MCF 10A (cell line): ENCODE results near the gene LDB2. TPM values are rescaled to one million over a fixed set of nuclear protein-coding genes. Genes with fewer than 3 reads are reported as not detected.

ENCODE experiments used
- BruUV-seq: library from RNA; stranded (reverse); fragments of 400-500 nt; replicated peaks from 2 replicates; lab custom pipeline; 2021; lab: Mats Ljungman, UMichigan
- CTCF ChIA-PET: fragments of 300-600 bp; sonication (Branson Sonifier 250); formaldehyde crosslinking; extraction: SDS; loops from one replicate; lab custom pipeline; 2021; ENCODE audit warnings: antibody characterized with exemption, inconsistent platforms; lab: Yijun Ruan, JAX
- POLR2A ChIA-PET: fragments of 300-600, 350-650 bp; sonication (Branson Sonifier 250); formaldehyde crosslinking; extraction: SDS; loops from one replicate; lab custom pipeline; 2020; ENCODE audit warnings: antibody characterized with exemption, inconsistent platforms; lab: Yijun Ruan, JAX
- DNase-seq: peaks from one replicate; pipeline ENCODE4 v3.0.0-alpha.2; 2018; ENCODE audit not compliant: unreplicated experiment
- H3K27ac Mint-ChIP-seq: one replicate; pipeline ENCODE4 v1.8.0; 2022; ENCODE audit warnings: mild to moderate bottlenecking, low read depth, mixed read lengths; ENCODE audit not compliant: unreplicated experiment
- H3K27me3 Mint-ChIP-seq: one replicate; pipeline ENCODE4 v1.8.0; 2022; ENCODE audit warnings: mixed read lengths; ENCODE audit not compliant: insufficient read depth, unreplicated experiment
- H3K36me3 Mint-ChIP-seq: one replicate; pipeline ENCODE4 v1.8.0; 2022; ENCODE audit warnings: mild to moderate bottlenecking, moderate library complexity, mixed read lengths; ENCODE audit not compliant: insufficient read depth, unreplicated experiment
- H3K4me1 Mint-ChIP-seq: one replicate; pipeline ENCODE4 v1.8.0; 2022; ENCODE audit warnings: mixed read lengths; ENCODE audit not compliant: insufficient read depth, unreplicated experiment
- H3K4me3 Mint-ChIP-seq: one replicate; pipeline ENCODE4 v1.8.0; 2022; ENCODE audit warnings: mild to moderate bottlenecking, moderate library complexity, mixed read lengths; ENCODE audit not compliant: unreplicated experiment
- H3K9me3 Mint-ChIP-seq: one replicate; pipeline ENCODE4 v1.8.0; 2022; ENCODE audit warnings: mixed read lengths; ENCODE audit not compliant: unreplicated experiment
- intact Hi-C: fragments of 100-400 bp; cut with micrococcal nuclease; formaldehyde crosslinking; loops from 2 replicates; pipeline ENCODE4 v1.14.1; 2022
- total RNA-seq: library from RNA; stranded (reverse); gene quantifications from 2 replicates; pipeline ENCODE4 v1.2.3, GENCODE V29; 2022
- TF ChIP-seq, protein P1 (sequence below): fragments of 200-600 bp; IDR thresholded peaks from one replicate; pipeline ENCODE4 v1.8.0; 2022; ENCODE audit warnings: antibody characterized with exemption, mild to moderate bottlenecking; ENCODE audit not compliant: unreplicated experiment

Gene LDB2
- total RNA-seq, 1 experiment from 2014 or later = not detected

DNA sequence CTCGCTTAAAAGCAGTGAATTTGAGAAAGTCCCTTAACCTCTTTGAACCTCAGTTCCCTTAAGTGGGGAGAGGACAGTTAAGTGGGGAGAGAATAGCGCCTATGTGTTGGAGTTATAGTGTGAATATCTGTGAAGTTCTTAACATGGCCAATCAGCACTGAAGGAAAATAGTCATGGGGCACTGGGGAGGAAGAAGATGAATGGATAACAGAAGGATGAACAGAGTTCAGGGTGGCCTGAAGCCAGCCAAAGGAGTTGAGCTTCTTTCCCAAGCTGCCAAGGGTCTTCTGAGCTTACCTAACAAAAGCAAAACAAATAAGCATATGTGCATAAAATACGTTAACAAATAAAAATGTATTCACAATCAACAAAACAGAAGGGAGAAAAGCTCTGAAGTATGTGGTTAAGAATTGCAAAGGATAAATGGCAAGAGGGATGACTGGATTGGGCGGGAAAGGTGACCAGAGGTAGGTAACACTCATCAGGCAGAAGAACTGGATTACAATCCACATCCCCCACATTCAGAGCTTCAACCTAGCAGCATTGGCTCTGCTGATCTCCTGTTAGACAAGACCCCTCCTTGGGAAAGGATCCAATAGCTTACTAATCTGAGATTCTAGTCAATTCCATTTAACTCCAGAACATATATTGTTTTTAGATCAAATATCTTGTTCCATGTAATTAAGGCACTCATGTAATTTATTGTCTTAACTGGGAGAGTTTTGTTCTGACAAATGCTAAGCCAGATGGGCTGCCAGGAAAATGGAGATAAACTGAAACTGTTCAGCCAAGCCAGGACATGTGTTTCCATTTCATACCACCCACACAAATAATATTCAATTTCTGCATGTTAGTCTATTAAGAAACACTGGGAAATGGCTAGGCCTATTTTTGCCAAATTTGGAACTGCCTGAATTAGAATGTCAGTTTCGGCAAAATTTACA, 221.2 kb downstream of the LDB2 start:
- ChIA-PET POLR2A (no interaction called here), CTCF (interaction anchor here (0.6 kb wide), 1 partner anchor 669 kb away, joined by 3 read pairs; no protein-coding TSS in a partner anchor)
- no peaks in the 10 kb centered on the region for H3K4me1 Mint-ChIP-seq
- no peaks in the 10 kb centered on the region for H3K36me3 Mint-ChIP-seq
- no peak overlapping the region for H3K4me3 Mint-ChIP-seq
- no peak for DNase-seq
- no peaks in the 10 kb centered on the region for H3K9me3 Mint-ChIP-seq
- intact Hi-C loops = no loop called here
- H3K27ac Mint-ChIP-seq = no peak overlapping the region
- TF ChIP-seq, protein P1, sequence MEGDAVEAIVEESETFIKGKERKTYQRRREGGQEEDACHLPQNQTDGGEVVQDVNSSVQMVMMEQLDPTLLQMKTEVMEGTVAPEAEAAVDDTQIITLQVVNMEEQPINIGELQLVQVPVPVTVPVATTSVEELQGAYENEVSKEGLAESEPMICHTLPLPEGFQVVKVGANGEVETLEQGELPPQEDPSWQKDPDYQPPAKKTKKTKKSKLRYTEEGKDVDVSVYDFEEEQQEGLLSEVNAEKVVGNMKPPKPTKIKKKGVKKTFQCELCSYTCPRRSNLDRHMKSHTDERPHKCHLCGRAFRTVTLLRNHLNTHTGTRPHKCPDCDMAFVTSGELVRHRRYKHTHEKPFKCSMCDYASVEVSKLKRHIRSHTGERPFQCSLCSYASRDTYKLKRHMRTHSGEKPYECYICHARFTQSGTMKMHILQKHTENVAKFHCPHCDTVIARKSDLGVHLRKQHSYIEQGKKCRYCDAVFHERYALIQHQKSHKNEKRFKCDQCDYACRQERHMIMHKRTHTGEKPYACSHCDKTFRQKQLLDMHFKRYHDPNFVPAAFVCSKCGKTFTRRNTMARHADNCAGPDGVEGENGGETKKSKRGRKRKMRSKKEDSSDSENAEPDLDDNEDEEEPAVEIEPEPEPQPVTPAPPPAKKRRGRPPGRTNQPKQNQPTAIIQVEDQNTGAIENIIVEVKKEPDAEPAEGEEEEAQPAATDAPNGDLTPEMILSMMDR = no peak
- peaks cover 41% of the 10 kb centered on the region for H3K27me3 Mint-ChIP-seq
- BruUV-seq = no TSS peak

DNA sequence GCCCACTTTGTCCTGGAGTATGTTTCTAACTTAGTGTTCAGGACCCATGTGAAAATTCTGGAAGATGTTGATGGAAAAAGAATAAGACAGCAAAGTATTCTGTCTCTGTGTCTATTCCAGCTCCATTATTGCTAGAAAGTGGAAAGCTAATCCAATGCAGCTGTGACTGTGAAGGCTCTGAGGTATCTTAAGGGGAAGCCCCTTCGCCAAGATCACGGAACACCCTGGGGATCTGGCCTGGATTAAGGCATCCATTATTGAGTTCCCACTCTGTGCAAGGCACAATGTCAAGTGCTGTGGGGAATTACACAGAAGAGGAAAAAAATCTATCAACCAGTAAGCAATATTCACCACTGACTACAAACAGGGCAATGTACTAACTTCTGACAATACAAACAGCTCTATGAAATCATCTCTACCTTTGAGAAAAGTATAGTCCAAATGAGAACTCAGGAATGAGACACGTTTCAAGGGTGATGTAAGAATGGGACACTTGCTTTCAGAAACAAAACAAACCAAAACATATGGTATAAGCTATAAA, 222.1 kb downstream of the LDB2 start:
- H3K4me3 Mint-ChIP-seq = no peak overlapping the region
- peaks cover 43% of the 10 kb centered on the region for H3K27me3 Mint-ChIP-seq
- TF ChIP-seq, protein P1 = no peak
- BruUV-seq = no TSS peak
- no peak overlapping the region for H3K27ac Mint-ChIP-seq
- no peaks in the 10 kb centered on the region for H3K36me3 Mint-ChIP-seq
- ChIA-PET POLR2A (no interaction called here), CTCF (interaction anchor here (0.5 to 0.7 kb wide), 2 partner anchors 13 to 31 kb away, joined by 3 to 4 read pairs; no protein-coding TSS in a partner anchor)
- DNase-seq = no peak
- intact Hi-C loops = no loop called here
- H3K4me1 Mint-ChIP-seq = no peaks in the 10 kb centered on the region
- no peaks in the 10 kb centered on the region for H3K9me3 Mint-ChIP-seq

DNA sequence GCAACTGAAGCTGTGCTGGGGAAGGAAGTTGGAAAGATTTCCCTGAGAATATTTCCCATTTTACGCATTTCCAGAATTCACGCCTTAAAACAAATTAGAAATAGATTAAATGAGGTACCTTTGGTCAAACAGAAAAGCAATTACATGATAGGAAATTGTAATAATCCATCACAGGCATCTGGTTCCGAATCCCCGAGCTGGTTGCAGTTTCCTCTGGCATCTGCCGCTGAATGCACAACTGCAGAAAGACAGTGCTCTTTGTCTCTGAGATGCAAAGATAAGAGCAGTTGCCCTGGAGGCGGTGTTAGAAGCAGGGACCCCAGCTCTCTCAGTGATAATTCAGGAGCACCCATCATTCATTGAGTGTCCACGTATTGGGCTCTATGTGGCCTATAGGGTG, 224.4 kb downstream of the LDB2 start:
- TF ChIP-seq, protein P1 = no peak
- DNase-seq = no peak
- no TSS peak for BruUV-seq
- no peaks in the 10 kb centered on the region for H3K36me3 Mint-ChIP-seq
- POLR2A ChIA-PET = interaction anchor here (0.6 kb wide), 1 partner anchor 80 kb away, joined by 3 read pairs; no protein-coding TSS in a partner anchor
- peaks cover 31% of the 10 kb centered on the region for H3K27me3 Mint-ChIP-seq
- no peaks in the 10 kb centered on the region for H3K9me3 Mint-ChIP-seq
- CTCF ChIA-PET = no interaction called here
- intact Hi-C loops = no loop called here
- H3K27ac Mint-ChIP-seq = no peak overlapping the region
- no peaks in the 10 kb centered on the region for H3K4me1 Mint-ChIP-seq
- H3K4me3 Mint-ChIP-seq = no peak overlapping the region

DNA sequence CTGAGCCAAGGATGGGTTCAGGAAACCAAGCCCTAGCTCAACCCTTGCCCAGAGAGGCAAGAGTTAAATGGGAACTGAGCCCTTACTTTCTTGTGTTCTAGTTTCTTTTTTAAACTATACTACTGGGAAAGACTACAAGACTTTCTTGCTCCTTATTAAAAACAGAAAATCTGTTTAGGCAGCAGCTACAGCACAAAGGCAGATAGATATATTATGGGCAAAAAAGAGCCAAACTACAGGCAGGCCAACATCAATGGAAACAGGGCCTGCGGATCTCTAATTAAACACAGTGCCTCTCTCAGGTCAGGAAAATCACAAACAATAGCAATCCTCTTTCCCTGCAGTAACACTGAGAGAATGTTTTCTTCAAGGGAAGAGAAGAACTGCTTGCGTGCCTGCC, 226.0 kb downstream of the LDB2 start:
- no TSS peak for BruUV-seq
- no peak overlapping the region for H3K4me3 Mint-ChIP-seq
- peaks cover 25% of the 10 kb centered on the region for H3K27me3 Mint-ChIP-seq
- CTCF ChIA-PET = no interaction called here
- no peak overlapping the region for H3K27ac Mint-ChIP-seq
- POLR2A ChIA-PET = no interaction called here
- H3K4me1 Mint-ChIP-seq = peaks cover 4% of the 10 kb centered on the region
- intact Hi-C loops = no loop called here
- TF ChIP-seq, protein P1 = no peak
- no peak for DNase-seq
- no peaks in the 10 kb centered on the region for H3K9me3 Mint-ChIP-seq
- H3K36me3 Mint-ChIP-seq = no peaks in the 10 kb centered on the region
